ENCODE results near the gene MTIF3. TPM values are rescaled to one million over a fixed set of nuclear protein-coding genes. Genes with fewer than 3 reads are reported as not detected.

The MTIF3 gene
- polyA plus RNA-seq, 1 donor (not counting 4 experiments of a cell fraction or from before 2014, with no cell fraction given) = 56.1 TPM

DNA sequence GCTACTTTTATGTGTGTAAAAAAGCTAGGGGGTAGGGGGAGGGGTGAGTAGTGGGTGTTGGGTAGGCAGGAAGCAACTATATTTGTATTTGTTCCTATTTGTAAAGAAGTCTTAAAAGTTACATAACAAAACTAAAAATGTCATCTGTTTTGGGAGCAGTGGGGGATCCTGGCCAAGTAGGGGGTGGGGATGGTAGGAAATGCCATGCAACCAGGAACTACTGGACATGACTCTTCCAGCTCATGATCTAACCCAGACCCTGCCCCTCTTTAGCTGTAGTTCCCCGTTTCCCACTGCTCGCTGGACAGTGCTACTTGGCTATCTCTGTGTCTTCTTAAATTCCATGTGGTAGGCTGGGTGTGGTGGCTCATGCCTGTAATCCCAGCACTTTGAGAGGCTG is 22.7 kb downstream of the MTIF3 start:
- Histone ChIP-seq H3K9me1 (ENCODE audit: control insufficient read depth, extremely low read depth, insufficient read depth, low read length) (no peaks in the 10 kb centered on the region), H3K4me1 (ENCODE audit: control insufficient read depth, extremely low read depth, insufficient read depth, low read length) (peaks cover 35% of the 10 kb centered on the region), H3K9me3 (ENCODE audit: control insufficient read depth, low read depth, low read length) (no peaks in the 10 kb centered on the region), H3K9ac (ENCODE audit: control insufficient read depth, extremely low read depth, insufficient read depth, low read length) (peak overlapping the region; percentile 83), H3K36me3 (ENCODE audit: control insufficient read depth in 2 of 2, extremely low read depth in 1 of 2, insufficient read depth in 2 of 2, low read length in 2 of 2) (peaks cover 6 to 19% of the 10 kb centered on the region in 2 experiments), H3K4me2 (ENCODE audit: control insufficient read depth, extremely low read depth, insufficient read depth, low read depth, low read length) (peak overlapping the region; percentile 96), H3K27ac (ENCODE audit: control insufficient read depth, insufficient read depth, low read length) (peak overlapping the region; percentile 89), H3K4me3 (ENCODE audit: control insufficient read depth in 2 of 3, extremely low read depth in 1 of 3, insufficient read depth in 2 of 3, low read depth in 1 of 3, low read length in 3 of 3) (peak overlapping the region in 2 of 3 experiments; percentile 44 to 67), H3K27me3 (ENCODE audit: control insufficient read depth, extremely low read depth, insufficient read depth, low read length) (no peaks in the 10 kb centered on the region), H3K79me2 (ENCODE audit: control insufficient read depth, insufficient read depth, low read length) (peaks cover 22% of the 10 kb centered on the region), H2AFZ (ENCODE audit: control insufficient read depth, low read length) (no peak overlapping the region), H4K20me1 (ENCODE audit: control insufficient read depth, extremely low read depth, insufficient read depth, low read length) (no peaks in the 10 kb centered on the region)
- DNase-seq (ENCODE audit: low read depth, low spot score) (no peak), FAIRE-seq (no peak)
- dilution Hi-C loops (cut with MboI; ENCODE audit: extremely low pct_ligation_motif_present, low sequenced_read_pairs) = no loop called here
- TF ChIP-seq, protein P1, sequence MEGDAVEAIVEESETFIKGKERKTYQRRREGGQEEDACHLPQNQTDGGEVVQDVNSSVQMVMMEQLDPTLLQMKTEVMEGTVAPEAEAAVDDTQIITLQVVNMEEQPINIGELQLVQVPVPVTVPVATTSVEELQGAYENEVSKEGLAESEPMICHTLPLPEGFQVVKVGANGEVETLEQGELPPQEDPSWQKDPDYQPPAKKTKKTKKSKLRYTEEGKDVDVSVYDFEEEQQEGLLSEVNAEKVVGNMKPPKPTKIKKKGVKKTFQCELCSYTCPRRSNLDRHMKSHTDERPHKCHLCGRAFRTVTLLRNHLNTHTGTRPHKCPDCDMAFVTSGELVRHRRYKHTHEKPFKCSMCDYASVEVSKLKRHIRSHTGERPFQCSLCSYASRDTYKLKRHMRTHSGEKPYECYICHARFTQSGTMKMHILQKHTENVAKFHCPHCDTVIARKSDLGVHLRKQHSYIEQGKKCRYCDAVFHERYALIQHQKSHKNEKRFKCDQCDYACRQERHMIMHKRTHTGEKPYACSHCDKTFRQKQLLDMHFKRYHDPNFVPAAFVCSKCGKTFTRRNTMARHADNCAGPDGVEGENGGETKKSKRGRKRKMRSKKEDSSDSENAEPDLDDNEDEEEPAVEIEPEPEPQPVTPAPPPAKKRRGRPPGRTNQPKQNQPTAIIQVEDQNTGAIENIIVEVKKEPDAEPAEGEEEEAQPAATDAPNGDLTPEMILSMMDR (optimal IDR thresholded peaks at IDR 0.05 in 1 of 3, IDR thresholded peaks at IDR 0.05 in 1 of 3, conservative IDR thresholded peaks at IDR 0.05 in 1 of 3; ENCODE audit: extremely low read depth in 1 of 3, insufficient read depth in 2 of 3, low read length in 3 of 3) = no peak
- TF ChIP-seq EZH2 (IDR thresholded peaks at IDR 0.05; ENCODE audit: low read length) = no peak

DNA sequence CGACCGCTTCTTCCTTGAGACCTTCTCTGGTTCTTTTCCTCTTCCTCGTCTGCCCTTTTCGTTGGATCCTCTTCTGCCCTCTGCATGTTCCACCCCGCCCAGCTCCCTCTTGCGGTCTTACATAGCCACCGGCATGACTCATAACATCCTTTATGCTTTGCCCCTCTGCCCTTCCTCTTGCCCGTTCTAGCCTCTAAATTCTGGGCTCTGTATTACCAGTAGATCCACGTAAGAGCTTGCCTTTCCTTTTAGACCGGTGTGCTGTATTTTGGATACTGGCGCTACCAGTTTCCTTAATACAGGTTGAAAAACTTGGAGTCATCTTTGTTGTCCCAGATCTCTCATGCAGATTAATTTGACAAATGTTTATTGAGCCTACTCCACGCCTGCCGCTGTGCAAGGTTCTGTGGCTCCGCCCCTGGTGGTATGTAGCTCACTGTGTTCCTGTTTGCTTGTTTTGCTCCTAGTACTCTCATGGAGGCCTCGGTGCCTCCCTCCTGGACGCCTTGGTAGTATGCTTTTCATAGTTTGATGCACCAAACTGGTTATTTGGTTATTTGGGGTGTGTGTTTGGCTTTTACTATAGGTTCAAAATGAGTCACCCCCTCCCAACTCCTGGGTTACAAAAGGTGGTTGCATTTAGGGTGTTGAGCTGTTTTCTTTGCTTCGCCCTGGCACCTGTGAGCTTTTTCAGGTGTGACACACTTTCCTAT is 24.3 kb downstream of the MTIF3 start:
- Histone ChIP-seq H4K20me1 (ENCODE audit: control insufficient read depth, extremely low read depth, insufficient read depth, low read length) (no peaks in the 10 kb centered on the region), H3K4me1 (ENCODE audit: control insufficient read depth, extremely low read depth, insufficient read depth, low read length) (peaks cover 35% of the 10 kb centered on the region), H2AFZ (ENCODE audit: control insufficient read depth, low read length) (peak overlapping the region; percentile 18), H3K9me3 (ENCODE audit: control insufficient read depth, low read depth, low read length) (no peaks in the 10 kb centered on the region), H3K4me2 (ENCODE audit: control insufficient read depth, extremely low read depth, insufficient read depth, low read depth, low read length) (peak overlapping the region; percentile 96), H3K4me3 (ENCODE audit: control insufficient read depth in 2 of 3, extremely low read depth in 1 of 3, insufficient read depth in 2 of 3, low read depth in 1 of 3, low read length in 3 of 3) (peak overlapping the region; percentile 66 to 77 (median 67)), H3K27me3 (ENCODE audit: control insufficient read depth, extremely low read depth, insufficient read depth, low read length) (no peaks in the 10 kb centered on the region), H3K27ac (ENCODE audit: control insufficient read depth, insufficient read depth, low read length) (peak overlapping the region; percentile 89), H3K9me1 (ENCODE audit: control insufficient read depth, extremely low read depth, insufficient read depth, low read length) (no peaks in the 10 kb centered on the region), H3K36me3 (ENCODE audit: control insufficient read depth in 2 of 2, extremely low read depth in 1 of 2, insufficient read depth in 2 of 2, low read length in 2 of 2) (peaks cover 6 to 13% of the 10 kb centered on the region in 2 experiments), H3K79me2 (ENCODE audit: control insufficient read depth, insufficient read depth, low read length) (peaks cover 22% of the 10 kb centered on the region), H3K9ac (ENCODE audit: control insufficient read depth, extremely low read depth, insufficient read depth, low read length) (peak overlapping the region; percentile 83)
- dilution Hi-C loops (cut with MboI; ENCODE audit: extremely low pct_ligation_motif_present, low sequenced_read_pairs) = no loop called here
- TF ChIP-seq, protein P1 (optimal IDR thresholded peaks at IDR 0.05 in 1 of 3, IDR thresholded peaks at IDR 0.05 in 1 of 3, conservative IDR thresholded peaks at IDR 0.05 in 1 of 3; ENCODE audit: extremely low read depth in 1 of 3, insufficient read depth in 2 of 3, low read length in 3 of 3) = peak; percentile 33 to 58 (median 42)
- no peak for TF ChIP-seq EZH2 (IDR thresholded peaks at IDR 0.05; ENCODE audit: low read length)
- peak; percentile 93 for FAIRE-seq
- DNase-seq (ENCODE audit: low read depth, low spot score) = peak; percentile 67
